ENCODE results near the gene RAD51B.

RAD51B gene

GRCh38 chr14:68458840-68459469 is 639.4 kb downstream of the RAD51B start:
- no peak for DNase-seq (ENCODE audit: low read depth, low spot score)
- no peak for TF ChIP-seq YY1 (IDR thresholded peaks at IDR 0.05; ENCODE audit: insufficient read depth, insufficient read length)
- TF ChIP-seq SUZ12 (IDR thresholded peaks at IDR 0.05; ENCODE audit: extremely low read depth, insufficient read depth, insufficient read length) = no peak
- Histone ChIP-seq H3K4me1 (ENCODE audit: insufficient read depth, insufficient read length) (peaks cover 3% of the 10 kb centered on the region), H3K27me3 (ENCODE audit: insufficient read depth, insufficient read length) (no peaks in the 10 kb centered on the region), H3K36me3 (ENCODE audit: insufficient read depth, insufficient read length, low read length) (no peaks in the 10 kb centered on the region), H3K4me3 (ENCODE audit: insufficient read length, low read depth) (no peak overlapping the region), H3K9me3 (ENCODE audit: insufficient read depth, low read length) (no peaks in the 10 kb centered on the region), H3K9ac (ENCODE audit: insufficient read length, low read depth) (no peak overlapping the region)

- Histone ChIP-seq H3K4me3 (ENCODE audit: insufficient read length, low read depth) (no peak overlapping the region), H3K36me3 (ENCODE audit: insufficient read depth, insufficient read length, low read length) (no peaks in the 10 kb centered on the region), H3K27me3 (ENCODE audit: insufficient read depth, insufficient read length) (no peaks in the 10 kb centered on the region), H3K9me3 (ENCODE audit: insufficient read depth, low read length) (no peaks in the 10 kb centered on the region), H3K4me1 (ENCODE audit: insufficient read depth, insufficient read length) (peaks cover 3% of the 10 kb centered on the region), H3K9ac (ENCODE audit: insufficient read length, low read depth) (no peak overlapping the region)
- TF ChIP-seq SUZ12 (IDR thresholded peaks at IDR 0.05; ENCODE audit: extremely low read depth, insufficient read depth, insufficient read length) (no peak), YY1 (IDR thresholded peaks at IDR 0.05; ENCODE audit: insufficient read depth, insufficient read length) (no peak), ZNF274 (IDR thresholded peaks at IDR 0.05; ENCODE audit: low read depth, low read length) (no peak)
- no peak for DNase-seq (ENCODE audit: low read depth, low spot score)
Observed at GRCh38 chr14:68459480-68460136, 640.0 kb downstream of the RAD51B start.

GRCh38 chr14:68460541-68460940 is 641.0 kb downstream of the RAD51B start:
- TF ChIP-seq SUZ12 (IDR thresholded peaks at IDR 0.05; ENCODE audit: extremely low read depth, insufficient read depth, insufficient read length) (no peak), ZNF274 (IDR thresholded peaks at IDR 0.05; ENCODE audit: low read depth, low read length) (no peak), YY1 (IDR thresholded peaks at IDR 0.05; ENCODE audit: insufficient read depth, insufficient read length) (no peak)
- Histone ChIP-seq H3K4me3 (ENCODE audit: insufficient read length, low read depth) (no peak overlapping the region), H3K9me3 (ENCODE audit: insufficient read depth, low read length) (no peaks in the 10 kb centered on the region), H3K27me3 (ENCODE audit: insufficient read depth, insufficient read length) (no peaks in the 10 kb centered on the region), H3K4me1 (ENCODE audit: insufficient read depth, insufficient read length) (peaks cover 3% of the 10 kb centered on the region), H3K9ac (ENCODE audit: insufficient read length, low read depth) (no peak overlapping the region), H3K36me3 (ENCODE audit: insufficient read depth, insufficient read length, low read length) (no peaks in the 10 kb centered on the region)
- no peak for DNase-seq (ENCODE audit: low read depth, low spot score)

- Histone ChIP-seq H3K27me3 (ENCODE audit: insufficient read depth, insufficient read length) (no peaks in the 10 kb centered on the region), H3K4me3 (ENCODE audit: insufficient read length, low read depth) (no peak overlapping the region), H3K9me3 (ENCODE audit: insufficient read depth, low read length) (no peaks in the 10 kb centered on the region), H3K36me3 (ENCODE audit: insufficient read depth, insufficient read length, low read length) (no peaks in the 10 kb centered on the region), H3K9ac (ENCODE audit: insufficient read length, low read depth) (no peak overlapping the region), H3K4me1 (ENCODE audit: insufficient read depth, insufficient read length) (peaks cover 3% of the 10 kb centered on the region)
- no peak for TF ChIP-seq SUZ12 (IDR thresholded peaks at IDR 0.05; ENCODE audit: extremely low read depth, insufficient read depth, insufficient read length)
- DNase-seq (ENCODE audit: low read depth, low spot score) = no peak
Observed at GRCh38 chr14:68461086-68461485, 641.5 kb downstream of the RAD51B start.

- Histone ChIP-seq H3K36me3 (ENCODE audit: insufficient read depth, insufficient read length, low read length) (no peaks in the 10 kb centered on the region), H3K27me3 (ENCODE audit: insufficient read depth, insufficient read length) (no peaks in the 10 kb centered on the region), H3K4me3 (ENCODE audit: insufficient read length, low read depth) (no peak overlapping the region), H3K9me3 (ENCODE audit: insufficient read depth, low read length) (no peaks in the 10 kb centered on the region), H3K9ac (ENCODE audit: insufficient read length, low read depth) (no peak overlapping the region), H3K4me1 (ENCODE audit: insufficient read depth, insufficient read length) (peaks cover 3% of the 10 kb centered on the region)
- DNase-seq (ENCODE audit: low read depth, low spot score) = no peak
- TF ChIP-seq YY1 (IDR thresholded peaks at IDR 0.05; ENCODE audit: insufficient read depth, insufficient read length) (no peak), SUZ12 (IDR thresholded peaks at IDR 0.05; ENCODE audit: extremely low read depth, insufficient read depth, insufficient read length) (no peak), ZNF274 (IDR thresholded peaks at IDR 0.05; ENCODE audit: low read depth, low read length) (no peak)
Observed at GRCh38 chr14:68462683-68463082, 643.1 kb downstream of the RAD51B start.

GRCh38 chr14:68463299-68463698 is 643.7 kb downstream of the RAD51B start:
- no peaks in the 10 kb centered on the region for H3K36me3 ChIP-seq (ENCODE audit: insufficient read depth, insufficient read length, low read length)
- no peak for DNase-seq (ENCODE audit: low read depth, low spot score)
- no peaks in the 10 kb centered on the region for H3K9me3 ChIP-seq (ENCODE audit: insufficient read depth, low read length)
- peaks cover 3% of the 10 kb centered on the region for H3K4me1 ChIP-seq (ENCODE audit: insufficient read depth, insufficient read length)
- no peaks in the 10 kb centered on the region for H3K27me3 ChIP-seq (ENCODE audit: insufficient read depth, insufficient read length)
- no peak overlapping the region for H3K4me3 ChIP-seq (ENCODE audit: insufficient read length, low read depth)
- TF ChIP-seq SUZ12 (IDR thresholded peaks at IDR 0.05; ENCODE audit: extremely low read depth, insufficient read depth, insufficient read length) (no peak), ZNF274 (IDR thresholded peaks at IDR 0.05; ENCODE audit: low read depth, low read length) (no peak), YY1 (IDR thresholded peaks at IDR 0.05; ENCODE audit: insufficient read depth, insufficient read length) (no peak)
- H3K9ac ChIP-seq (ENCODE audit: insufficient read length, low read depth) = no peak overlapping the region

GRCh38 chr14:68463705-68464374 is 644.3 kb downstream of the RAD51B start:
- Histone ChIP-seq H3K4me1 (ENCODE audit: insufficient read depth, insufficient read length) (peaks cover 2% of the 10 kb centered on the region), H3K4me3 (ENCODE audit: insufficient read length, low read depth) (no peak overlapping the region), H3K36me3 (ENCODE audit: insufficient read depth, insufficient read length, low read length) (no peaks in the 10 kb centered on the region), H3K9me3 (ENCODE audit: insufficient read depth, low read length) (no peaks in the 10 kb centered on the region), H3K27me3 (ENCODE audit: insufficient read depth, insufficient read length) (no peaks in the 10 kb centered on the region), H3K9ac (ENCODE audit: insufficient read length, low read depth) (no peak overlapping the region)
- no peak for TF ChIP-seq SUZ12 (IDR thresholded peaks at IDR 0.05; ENCODE audit: extremely low read depth, insufficient read depth, insufficient read length)
- no peak for TF ChIP-seq ZNF274 (IDR thresholded peaks at IDR 0.05; ENCODE audit: low read depth, low read length)
- no peak for TF ChIP-seq YY1 (IDR thresholded peaks at IDR 0.05; ENCODE audit: insufficient read depth, insufficient read length)
- no peak for DNase-seq (ENCODE audit: low read depth, low spot score)
